Ascending aorta (tissue), 2 donors: ENCODE measurements around the gene UTY. TPM values are rescaled to one million over a fixed set of nuclear protein-coding genes. Genes with fewer than 3 reads are reported as not detected.

ENCODE experiments used
- DNase-seq, 2 donors: peaks; one replicate each; pipeline ENCODE4 v3.0.0-alpha.2; 2019; ENCODE audit warnings: low spot score in 2 of 2
- H3K27ac ChIP-seq, 2 donors: fragments of 200-600 bp; sonication (generic); one replicate each; pipeline ENCODE4 v1.5.1; 2016 to 2017; ENCODE audit warnings: mild to moderate bottlenecking in 1 of 2
- H3K27me3 ChIP-seq: fragments of 200-600 bp; sonication (generic); one replicate; pipeline ENCODE4 v1.5.1; 2017
- H3K36me3 ChIP-seq, 2 donors: fragments of 200-600 bp; sonication (generic); one replicate each; pipeline ENCODE4 v1.5.1; 2016
- H3K4me1 ChIP-seq, 2 donors: fragments of 200-600 bp; sonication (generic); one replicate each; pipeline ENCODE4 v1.5.1; 2016 to 2017; ENCODE audit warnings: mild to moderate bottlenecking in 1 of 2
- H3K4me3 ChIP-seq, 2 donors: fragments of 200-600 bp; sonication (generic); one replicate each; pipeline ENCODE4 v1.5.1; 2016 to 2017; ENCODE audit warnings: mild to moderate bottlenecking in 1 of 2
- H3K9me3 ChIP-seq, 2 donors: fragments of 200-600 bp; sonication (generic); one replicate each; pipeline ENCODE4 v1.5.1; 2016
- intact Hi-C: fragments of 100-400 bp; cut with DNase I; formaldehyde crosslinking; loops from one replicate; pipeline ENCODE4 v1.15.1; 2023
- total RNA-seq: library from RNA; depleted of rRNA; stranded (reverse); fragments of >200 nt; gene quantifications from one replicate; pipeline ENCODE4 v1.1.0, GENCODE V29; 2016
- TF ChIP-seq, protein P1 (sequence below), 3 experiments: fragments of 200-600 bp in 2 of 3; fragments of 450-650 bp in 1 of 3; sonication (generic) in 2 of 3; IDR thresholded peaks; one replicate each; pipeline ENCODE4 v1.5.1; 2016 to 2019; ENCODE audit warnings: antibody characterized with exemption in 3 of 3, mild to moderate bottlenecking in 1 of 3, moderate library complexity in 1 of 3

UTY gene
- not detected for total RNA-seq

- H3K4me1 ChIP-seq = no peaks in the 10 kb centered on the region
- H3K36me3 ChIP-seq = no peaks in the 10 kb centered on the region
- H3K9me3 ChIP-seq = no peaks in the 10 kb centered on the region
- H3K4me3 ChIP-seq = no peak within 1 kb of the TSS
- H3K27ac ChIP-seq = no peak within 1 kb of the TSS
- TF ChIP-seq, protein P1, sequence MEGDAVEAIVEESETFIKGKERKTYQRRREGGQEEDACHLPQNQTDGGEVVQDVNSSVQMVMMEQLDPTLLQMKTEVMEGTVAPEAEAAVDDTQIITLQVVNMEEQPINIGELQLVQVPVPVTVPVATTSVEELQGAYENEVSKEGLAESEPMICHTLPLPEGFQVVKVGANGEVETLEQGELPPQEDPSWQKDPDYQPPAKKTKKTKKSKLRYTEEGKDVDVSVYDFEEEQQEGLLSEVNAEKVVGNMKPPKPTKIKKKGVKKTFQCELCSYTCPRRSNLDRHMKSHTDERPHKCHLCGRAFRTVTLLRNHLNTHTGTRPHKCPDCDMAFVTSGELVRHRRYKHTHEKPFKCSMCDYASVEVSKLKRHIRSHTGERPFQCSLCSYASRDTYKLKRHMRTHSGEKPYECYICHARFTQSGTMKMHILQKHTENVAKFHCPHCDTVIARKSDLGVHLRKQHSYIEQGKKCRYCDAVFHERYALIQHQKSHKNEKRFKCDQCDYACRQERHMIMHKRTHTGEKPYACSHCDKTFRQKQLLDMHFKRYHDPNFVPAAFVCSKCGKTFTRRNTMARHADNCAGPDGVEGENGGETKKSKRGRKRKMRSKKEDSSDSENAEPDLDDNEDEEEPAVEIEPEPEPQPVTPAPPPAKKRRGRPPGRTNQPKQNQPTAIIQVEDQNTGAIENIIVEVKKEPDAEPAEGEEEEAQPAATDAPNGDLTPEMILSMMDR (IDR thresholded peaks at IDR 0.05) = no peak
- no peak for DNase-seq
- intact Hi-C loops = no loop called here
- no peaks in the 10 kb centered on the region for H3K27me3 ChIP-seq
These were observed at the start of gene UTY for GRCh38 chrY:13479828-13480227. TSS of gene UTY (minus strand) at chrY:13480033. CDS start at chrY:13479665, 368 bp downstream.

GRCh38 chrY:13520474-13520873 is 40.6 kb upstream of the UTY start:
- no peaks in the 10 kb centered on the region for H3K27me3 ChIP-seq
- H3K27ac ChIP-seq = no peak overlapping the region
- DNase-seq = no peak
- H3K4me3 ChIP-seq = no peak overlapping the region
- no peaks in the 10 kb centered on the region for H3K36me3 ChIP-seq
- TF ChIP-seq, protein P1 (IDR thresholded peaks at IDR 0.05) = no peak
- H3K9me3 ChIP-seq = no peaks in the 10 kb centered on the region
- H3K4me1 ChIP-seq = no peaks in the 10 kb centered on the region
- intact Hi-C loops = no loop called here

DNA sequence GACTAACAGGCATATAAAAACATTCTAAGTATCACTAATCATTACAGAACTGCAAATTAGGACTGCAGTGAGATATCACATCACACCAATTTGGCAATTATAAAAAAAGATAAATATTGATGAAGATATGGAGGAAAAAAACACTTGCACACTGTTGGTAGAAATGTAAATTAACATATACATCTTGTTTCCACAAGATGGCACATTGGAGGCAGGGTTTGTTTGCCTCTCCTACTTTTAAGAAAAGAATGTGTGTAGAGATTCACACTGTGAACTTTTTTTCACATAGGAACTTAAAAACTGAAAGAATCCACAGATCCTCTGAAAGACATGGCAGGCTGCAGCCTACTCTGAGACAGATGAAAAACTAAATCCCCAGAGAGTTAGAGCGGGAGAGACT is 21.4 kb upstream of the UTY start:
- no peaks in the 10 kb centered on the region for H3K36me3 ChIP-seq
- H3K27me3 ChIP-seq = no peaks in the 10 kb centered on the region
- H3K4me1 ChIP-seq = no peaks in the 10 kb centered on the region
- no peaks in the 10 kb centered on the region for H3K9me3 ChIP-seq
- intact Hi-C loops = no loop called here
- no peak overlapping the region for H3K4me3 ChIP-seq
- no peak for DNase-seq
- TF ChIP-seq, protein P1 (IDR thresholded peaks at IDR 0.05) = no peak
- no peak overlapping the region for H3K27ac ChIP-seq

- no peaks in the 10 kb centered on the region for H3K9me3 ChIP-seq
- no peaks in the 10 kb centered on the region for H3K4me1 ChIP-seq
- intact Hi-C loops = no loop called here
- no peak for DNase-seq
- no peaks in the 10 kb centered on the region for H3K36me3 ChIP-seq
- no peak overlapping the region for H3K4me3 ChIP-seq
- TF ChIP-seq, protein P1 (IDR thresholded peaks at IDR 0.05) = no peak
- no peaks in the 10 kb centered on the region for H3K27me3 ChIP-seq
- H3K27ac ChIP-seq = no peak overlapping the region
These were observed 13.9 kb upstream of the UTY start for GRCh38 chrY:13493737-13494136.

- DNase-seq = no peak
- Histone ChIP-seq H3K9me3 (no peaks in the 10 kb centered on the region), H3K27ac (no peak overlapping the region), H3K27me3 (no peaks in the 10 kb centered on the region), H3K4me3 (no peak overlapping the region), H3K4me1 (no peaks in the 10 kb centered on the region), H3K36me3 (no peaks in the 10 kb centered on the region)
- intact Hi-C loops = no loop called here
- TF ChIP-seq, protein P1 (IDR thresholded peaks at IDR 0.05) = no peak
These were observed 12.6 kb upstream of the UTY start for GRCh38 chrY:13492408-13492807.

DNA sequence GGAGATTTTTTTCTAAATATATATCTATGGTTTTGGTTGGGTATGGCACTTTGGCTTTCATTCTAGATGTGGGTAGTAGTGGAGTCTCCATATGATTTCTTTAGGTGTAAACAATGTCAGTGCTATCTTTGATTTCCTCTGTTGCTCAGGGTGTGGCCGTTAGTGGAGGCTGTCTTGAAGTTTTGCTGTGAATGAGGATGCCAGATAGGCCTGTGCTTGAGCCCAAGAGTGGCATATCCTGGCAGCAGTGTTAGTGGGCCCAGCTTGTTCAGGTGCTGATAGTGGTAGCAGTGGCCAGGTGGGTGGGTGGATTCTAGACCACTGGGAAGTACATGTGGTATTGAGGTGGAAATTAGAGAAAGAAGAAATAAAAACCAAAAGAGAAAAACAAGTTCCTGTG is 8.9 kb upstream of the UTY start:
- intact Hi-C loops = no loop called here
- H3K9me3 ChIP-seq = no peaks in the 10 kb centered on the region
- no peaks in the 10 kb centered on the region for H3K27me3 ChIP-seq
- no peak for DNase-seq
- no peak overlapping the region for H3K4me3 ChIP-seq
- TF ChIP-seq, protein P1 (IDR thresholded peaks at IDR 0.05) = no peak
- no peaks in the 10 kb centered on the region for H3K36me3 ChIP-seq
- no peaks in the 10 kb centered on the region for H3K4me1 ChIP-seq
- no peak overlapping the region for H3K27ac ChIP-seq
